Nucleus accumbens (tissue), 56 donors: ENCODE measurements around the gene TBC1D4.
"Not testable (repeated sequence)": the region's sequence is repeated elsewhere in the genome, so short reads cannot be mapped to it uniquely, and the experiment has no call there.

ENCODE experiments used
- DNase-seq, 56 donors: peaks; one replicate each; lab custom pipeline; 2025; lab: John Stamatoyannopoulos, UW

Gene TBC1D4

DNA sequence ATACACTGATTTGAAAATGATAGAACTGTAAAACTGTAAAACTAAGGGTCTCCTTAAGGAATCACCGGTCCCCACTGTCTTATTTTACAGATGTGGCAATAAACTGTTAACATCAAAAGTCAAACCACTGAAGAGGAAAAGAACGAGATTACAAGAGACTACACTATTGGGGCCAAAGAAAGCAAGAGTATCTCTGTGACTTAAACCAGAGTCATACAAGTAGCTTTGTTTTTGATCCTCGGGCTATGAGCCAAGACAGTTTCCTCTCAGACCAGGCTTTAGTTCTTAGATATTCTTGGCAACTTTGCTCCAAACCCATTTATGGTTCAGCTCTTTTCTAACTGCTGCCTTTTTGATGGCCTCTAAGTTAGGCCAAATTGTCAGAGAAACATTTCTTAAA, 113.8 kb downstream of the TBC1D4 start:
- DNase-seq: no peak

DNA sequence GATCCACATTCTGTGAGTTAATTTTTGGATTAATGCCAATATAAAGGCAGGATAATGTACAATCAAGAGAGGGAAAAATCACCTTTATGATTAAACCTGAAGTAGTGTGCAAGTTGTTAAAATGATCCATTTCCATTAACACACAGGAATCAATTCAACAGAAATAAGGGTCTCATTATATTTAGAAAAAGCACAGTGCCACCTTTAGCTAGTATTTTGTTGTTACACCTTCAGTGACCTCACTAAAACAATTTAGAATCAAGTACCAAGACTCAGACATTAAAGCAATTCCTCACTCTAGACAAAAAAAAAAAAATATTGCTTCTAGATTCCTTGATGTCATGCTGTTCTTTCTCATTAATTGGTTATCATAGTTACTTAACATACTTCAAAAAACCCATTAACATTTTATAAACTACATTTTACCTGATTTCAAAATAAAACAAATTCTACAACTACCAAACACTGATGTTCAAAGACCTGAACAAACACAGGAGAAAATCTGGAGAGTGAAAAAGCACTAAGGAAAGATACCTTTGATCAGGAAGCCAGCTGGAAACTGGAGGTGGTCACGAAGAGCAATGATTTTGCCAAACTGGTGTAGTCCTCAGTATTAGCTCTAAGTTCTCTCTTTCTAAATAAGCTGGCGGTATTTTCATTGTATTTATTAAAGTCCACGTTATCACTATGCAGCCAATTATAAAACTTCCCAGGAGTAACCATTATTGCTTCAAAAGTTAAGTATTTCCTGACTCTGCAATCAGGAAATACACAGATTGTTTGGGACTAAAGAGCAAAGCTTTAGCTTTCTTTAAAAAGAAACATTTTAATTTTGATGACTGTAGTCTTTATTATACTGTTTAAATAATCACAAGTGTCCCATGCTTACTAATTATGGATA, 115.3 kb downstream of the TBC1D4 start:
- DNase-seq: no peak

DNA sequence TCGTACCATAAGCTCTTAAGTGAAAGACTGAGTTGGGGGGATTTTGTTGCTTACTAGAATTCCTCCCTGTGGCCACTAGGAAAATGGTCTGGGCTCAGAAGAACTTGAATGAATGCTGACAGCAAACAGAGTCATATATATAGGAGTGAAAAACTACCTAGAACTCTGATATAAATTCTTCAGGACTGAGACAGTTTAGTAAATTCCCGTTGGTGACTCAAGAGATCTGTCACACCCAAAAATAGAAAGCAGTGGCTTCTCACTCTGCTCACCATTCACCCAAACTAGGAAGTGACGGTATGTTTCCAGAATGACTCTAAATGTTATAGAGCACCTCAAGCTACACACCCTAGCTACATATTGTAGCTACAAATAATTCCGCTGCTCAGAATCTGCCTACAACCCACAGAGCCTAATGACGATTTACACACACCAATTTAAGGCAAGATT, 116.2 kb downstream of the TBC1D4 start:
- no peak for DNase-seq

DNA sequence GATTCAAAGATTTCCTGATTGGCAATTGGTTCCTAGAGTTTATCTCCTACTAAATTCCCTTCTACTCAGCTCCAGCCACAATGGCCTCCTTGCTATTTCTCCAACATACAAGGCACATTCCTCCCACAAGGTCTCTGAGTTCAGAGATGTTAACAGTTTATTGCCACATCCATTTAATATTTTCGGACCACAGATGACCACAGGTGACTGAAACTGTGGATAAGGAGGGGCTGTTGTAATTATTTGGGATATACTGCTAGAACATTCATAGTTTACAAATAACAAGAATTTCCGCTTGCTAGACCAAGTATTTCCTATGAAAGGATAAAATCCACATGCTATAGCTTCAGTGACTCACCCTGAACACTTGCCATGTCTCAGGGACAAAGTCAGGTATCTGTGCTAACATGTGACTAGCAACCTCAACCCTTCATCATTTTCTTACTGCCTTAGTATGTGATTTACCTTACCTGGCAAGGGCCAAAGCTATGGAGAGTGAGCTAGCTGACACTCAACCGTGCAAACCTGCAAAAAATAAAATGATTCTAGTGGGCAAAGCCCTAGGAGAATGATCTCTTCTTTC, 117.7 kb downstream of the TBC1D4 start:
- no peak for DNase-seq

DNA sequence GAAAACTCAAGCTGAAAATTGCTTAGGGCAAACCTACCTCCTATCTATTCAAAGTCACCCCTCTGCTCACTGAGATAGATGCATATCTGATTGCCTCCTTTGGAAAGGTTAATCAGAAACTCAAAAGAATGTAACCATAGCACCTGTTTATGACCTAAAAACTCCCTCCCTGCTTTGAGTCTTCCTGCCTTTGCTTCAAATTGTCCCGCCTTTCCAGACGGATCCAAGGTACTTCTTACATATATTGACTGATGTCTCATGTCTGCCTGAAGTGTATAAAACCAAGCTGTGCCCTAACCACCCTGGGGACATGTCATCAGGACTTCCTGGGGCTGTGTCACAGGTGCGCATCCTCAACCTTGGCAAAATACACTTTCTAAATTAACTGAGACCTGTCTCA, 118.6 kb downstream of the TBC1D4 start:
- DNase-seq: no peak

DNA sequence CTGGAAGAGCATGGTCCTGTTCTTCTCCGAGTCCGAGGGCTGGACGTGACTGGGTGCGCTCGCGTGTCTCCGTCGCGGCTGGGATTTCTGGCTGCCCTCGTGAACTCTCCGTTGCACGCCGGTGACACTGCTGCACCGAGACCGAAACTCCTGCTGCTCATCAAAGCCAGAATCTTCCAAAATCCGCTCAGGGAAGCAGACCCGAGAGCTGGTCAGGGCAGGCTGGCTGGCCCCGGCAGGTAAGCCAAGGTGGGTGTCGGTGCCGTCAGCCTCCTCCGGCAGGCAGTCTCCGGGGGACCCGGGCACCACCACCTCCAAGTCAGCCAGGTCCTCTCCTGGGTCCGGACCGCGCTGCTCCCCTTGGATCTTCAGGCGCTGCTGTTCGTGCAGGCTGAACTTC, 119.9 kb downstream of the TBC1D4 start:
- no peak for DNase-seq

DNA sequence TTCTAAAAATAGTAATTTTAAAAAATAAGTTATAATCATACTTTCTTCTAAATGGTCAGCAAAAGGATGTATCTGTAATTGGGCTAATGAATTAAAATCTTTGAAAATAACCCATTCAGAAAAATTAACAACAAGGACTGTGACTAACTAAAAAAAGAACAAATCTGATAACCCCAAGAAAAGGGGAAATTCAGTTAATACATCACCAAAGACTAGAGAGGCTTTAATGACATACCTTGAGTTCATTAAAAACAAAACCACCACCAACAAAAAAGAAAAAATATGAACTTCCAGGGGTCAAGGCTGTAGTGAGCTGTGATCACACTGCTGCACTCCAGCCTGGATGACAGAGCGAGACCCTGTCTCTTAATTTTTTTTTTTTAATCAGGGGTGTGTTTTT, 121.8 kb downstream of the TBC1D4 start:
- no peak for DNase-seq

DNA sequence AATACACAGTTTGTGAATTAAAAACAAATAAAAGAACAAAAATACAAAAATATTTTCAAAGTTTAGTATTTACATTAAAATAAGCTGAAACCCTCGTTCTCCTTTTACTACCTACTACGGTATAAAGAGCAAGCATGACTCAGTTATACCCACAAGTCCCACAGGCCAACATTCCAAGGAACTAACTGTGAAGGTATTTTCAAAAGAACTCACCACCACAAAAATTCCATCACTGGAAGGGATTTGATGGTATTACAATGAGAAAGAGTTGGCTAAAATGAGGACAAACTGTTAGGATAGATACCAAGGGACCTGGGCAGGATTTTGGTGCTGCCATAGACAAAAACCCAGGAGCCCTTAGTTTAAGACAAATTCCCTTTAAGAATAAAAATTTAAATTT, 122.7 kb downstream of the TBC1D4 start:
- DNase-seq: no peak

DNA sequence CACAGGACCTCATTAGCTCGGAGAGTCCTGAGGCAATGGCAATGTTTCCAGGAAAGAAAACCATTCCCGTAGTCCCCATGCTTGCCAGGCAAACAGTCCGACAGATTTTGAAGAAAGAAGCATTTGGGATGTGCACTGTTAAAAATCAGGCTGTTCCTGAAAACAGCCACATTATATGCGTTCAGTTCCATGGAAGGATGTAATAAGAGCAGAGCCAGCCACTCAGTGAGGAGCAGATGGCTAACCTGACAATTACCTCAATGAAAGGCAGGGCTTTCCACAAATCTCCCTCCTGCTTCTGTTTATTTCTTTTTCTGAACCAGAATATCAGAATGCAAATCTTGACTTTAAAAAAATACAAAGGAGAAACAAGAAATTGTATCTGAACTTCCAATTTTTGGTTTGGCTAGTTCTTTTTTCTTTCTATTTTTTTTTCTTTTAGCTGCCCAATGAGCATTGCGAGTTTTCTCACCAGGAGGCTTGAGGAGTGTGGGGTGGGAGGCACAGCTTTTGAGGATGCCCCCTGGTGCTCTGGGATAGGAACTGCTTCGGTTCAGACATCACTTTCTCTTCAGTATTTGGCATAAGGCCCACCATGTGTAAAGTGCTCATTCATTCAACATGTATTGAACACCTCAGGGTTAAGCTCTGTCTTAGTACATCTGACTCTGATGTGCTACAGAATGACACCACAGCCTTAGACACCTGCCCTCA, 124.2 kb downstream of the TBC1D4 start:
- peak in 1 of 56 donors; percentile 6 for DNase-seq

DNA sequence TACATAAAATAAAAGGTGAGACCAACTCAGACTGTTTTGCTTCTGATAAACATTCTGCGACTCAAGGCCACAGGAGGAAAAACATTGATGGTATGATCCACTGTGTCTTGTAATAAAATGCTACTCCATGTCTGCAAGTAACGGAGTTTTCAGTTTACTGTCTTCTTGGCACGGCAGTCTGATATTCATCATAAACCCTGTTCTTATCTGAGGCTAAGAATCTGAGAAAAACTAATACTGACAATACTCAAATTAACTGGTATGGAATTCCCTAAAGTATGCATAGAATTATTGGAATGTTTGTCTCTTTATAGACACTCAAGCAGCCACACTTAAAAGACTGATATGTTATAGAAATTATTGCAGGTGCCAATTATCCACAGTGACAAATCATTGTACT, 125.5 kb downstream of the TBC1D4 start:
- no peak for DNase-seq

DNA sequence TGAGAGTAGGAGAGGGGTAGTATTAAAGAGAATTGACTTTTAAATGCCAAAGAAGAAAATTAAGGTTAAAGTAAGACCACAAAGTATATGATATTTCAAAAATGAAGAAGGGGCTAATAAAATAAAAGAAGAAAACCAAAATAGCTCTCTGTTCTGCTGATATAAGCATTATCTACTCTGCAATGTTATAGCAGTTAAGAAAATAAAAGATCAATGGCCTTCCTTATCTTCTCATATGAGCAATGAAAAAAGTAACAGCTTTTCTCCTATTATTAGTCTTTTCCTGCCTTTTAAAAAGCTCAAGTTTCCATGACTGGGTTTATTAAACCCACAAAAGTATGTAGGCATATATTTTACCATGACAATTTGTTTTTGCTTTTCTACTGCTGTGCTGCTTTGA, 126.4 kb downstream of the TBC1D4 start:
- no peak for DNase-seq

DNA sequence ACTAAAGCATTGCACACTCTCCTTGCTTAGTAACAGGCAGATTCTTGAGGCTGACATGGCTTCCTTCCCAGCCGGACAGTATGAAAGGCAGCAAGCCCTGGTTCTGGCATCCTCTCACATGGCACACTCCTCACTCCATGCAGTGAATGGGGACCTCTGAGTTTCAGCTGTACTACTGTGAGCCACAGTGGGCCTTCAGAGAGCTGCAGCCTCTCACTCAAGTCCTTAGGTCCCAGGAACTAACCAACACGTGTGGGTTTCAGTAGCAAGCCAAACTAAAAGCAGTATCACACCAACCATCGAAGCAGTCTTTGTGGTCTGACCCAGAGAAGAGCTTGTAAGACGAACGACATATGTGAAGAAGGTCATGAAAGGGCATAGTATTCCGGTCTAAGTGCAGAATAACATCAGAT, 128.2 kb downstream of the TBC1D4 start:
- no peak for DNase-seq

DNA sequence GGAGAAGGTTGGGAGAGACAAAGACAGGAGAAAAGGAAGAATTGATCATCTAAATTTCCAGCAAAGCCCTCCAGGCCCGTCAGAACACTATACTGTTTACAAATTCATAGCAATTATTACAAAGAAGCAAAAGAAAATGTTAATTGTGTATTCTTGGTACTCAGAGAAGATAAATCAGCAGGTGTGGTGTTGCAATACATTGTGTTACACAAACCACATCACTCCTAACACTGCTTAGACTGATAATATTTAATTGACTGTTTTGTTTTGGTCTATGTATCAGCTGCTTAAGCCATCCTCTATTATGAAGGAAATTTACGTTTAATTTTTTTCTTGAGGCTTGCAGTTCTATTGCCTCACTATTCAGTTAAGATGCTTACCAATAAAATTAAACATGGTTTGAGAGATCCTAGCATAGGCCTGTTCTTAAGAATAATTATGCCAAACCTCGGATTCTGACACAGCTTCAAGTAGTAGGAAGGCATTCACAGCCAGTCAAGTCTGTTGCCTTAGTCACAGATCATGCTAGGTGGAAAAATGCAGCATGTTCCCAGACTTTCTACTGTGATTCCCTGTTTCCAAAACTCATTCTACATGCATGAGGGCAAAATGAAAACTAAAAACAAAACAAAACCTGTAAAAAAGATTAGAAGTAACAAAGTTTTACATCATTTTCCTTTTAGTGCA, 129.2 kb downstream of the TBC1D4 start:
- no peak for DNase-seq

DNA sequence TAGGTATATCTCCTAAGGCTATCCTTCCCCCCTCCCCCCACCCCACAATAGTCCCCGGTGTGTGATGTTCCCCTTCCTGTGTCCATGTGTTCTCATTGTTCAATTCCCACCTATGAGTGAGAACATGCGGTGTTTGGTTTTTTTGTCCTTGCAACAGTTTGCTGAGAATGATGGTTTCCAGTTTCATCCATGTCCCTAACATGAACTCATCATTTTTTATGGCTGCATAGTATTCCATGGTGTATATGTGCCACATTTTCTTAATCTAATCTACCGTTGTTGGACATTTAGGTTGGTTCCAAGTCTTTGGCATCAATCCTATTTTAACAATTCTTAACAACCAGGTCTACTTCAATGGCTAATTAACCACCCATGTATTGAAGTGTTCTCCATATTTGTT, 130.4 kb downstream of the TBC1D4 start:
- DNase-seq: not testable (repeated sequence)

DNA sequence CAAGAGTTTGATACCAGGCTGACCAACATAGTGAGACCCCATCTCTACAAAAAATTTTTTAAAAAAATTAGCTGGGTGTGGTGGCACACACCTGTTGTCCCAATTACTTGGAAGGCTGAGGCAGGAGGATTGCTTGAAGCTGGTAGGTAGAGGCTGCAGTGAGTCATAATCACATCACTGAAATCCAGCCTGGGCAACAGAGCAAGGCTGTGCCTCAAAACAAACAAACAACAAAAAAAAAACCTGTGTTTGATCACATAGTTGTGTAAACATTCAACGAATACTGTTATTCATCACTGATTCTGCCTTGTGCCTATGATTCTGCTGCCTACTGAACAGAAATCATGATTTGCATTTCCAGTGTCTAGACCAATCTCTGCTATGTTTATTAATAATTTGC, 134.0 kb downstream of the TBC1D4 start:
- DNase-seq: no peak

DNA sequence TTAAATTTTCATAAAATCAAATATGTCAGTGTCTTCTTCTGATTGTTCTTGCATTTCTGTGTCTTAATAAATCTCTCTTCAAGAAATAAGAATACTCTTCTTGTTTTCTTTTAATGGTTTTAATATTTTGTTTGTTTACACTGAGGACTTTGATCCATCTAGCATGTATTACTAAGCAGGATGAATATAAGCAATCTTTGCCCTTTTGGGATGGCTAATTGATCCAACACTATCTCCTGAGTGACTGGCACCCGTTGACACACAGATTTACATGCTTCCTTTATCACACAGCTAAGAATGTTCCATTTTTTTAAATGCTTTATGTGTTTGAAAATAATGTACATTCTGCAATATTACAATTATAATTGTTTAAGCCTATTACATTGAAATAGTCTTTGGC, 134.5 kb downstream of the TBC1D4 start:
- DNase-seq: no peak

DNA sequence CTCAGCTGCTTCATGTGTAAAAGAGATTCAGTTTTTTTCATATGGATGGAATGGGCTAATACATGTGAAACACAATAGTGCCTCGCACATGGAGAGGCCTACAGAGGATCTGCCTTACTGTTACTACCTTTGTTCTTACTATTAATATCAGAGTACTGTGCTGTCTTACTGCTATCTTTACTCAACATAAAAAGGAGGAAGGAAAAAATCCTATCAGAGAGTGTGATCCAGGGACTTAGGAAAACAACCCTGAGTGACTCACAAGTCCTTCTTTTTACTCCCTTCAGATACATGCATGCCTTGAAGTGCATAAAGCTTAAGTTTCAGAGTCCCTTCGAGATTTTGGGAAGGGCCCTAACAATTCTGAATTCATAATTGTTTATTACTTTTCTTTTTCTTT, 136.8 kb downstream of the TBC1D4 start:
- no peak for DNase-seq

DNA sequence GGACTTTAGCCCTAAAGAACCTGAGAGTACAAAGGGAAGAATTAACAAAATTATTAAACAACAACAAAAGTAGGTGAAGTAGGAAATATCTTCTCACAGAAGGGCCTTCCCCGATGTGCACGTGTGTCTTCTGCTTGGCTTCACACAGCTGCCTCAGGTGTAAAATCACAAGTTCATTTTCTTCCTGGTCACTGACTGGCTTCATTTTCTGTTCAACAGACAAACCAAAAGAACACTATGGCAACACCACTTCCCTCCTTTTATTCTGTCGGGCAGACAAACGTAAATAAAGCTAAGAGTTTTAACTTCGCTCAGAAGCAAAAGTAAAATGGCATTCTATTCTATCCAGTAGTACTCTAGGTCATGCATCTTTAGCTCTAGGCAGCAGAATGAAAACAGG, 140.9 kb downstream of the TBC1D4 start:
- no peak for DNase-seq

DNA sequence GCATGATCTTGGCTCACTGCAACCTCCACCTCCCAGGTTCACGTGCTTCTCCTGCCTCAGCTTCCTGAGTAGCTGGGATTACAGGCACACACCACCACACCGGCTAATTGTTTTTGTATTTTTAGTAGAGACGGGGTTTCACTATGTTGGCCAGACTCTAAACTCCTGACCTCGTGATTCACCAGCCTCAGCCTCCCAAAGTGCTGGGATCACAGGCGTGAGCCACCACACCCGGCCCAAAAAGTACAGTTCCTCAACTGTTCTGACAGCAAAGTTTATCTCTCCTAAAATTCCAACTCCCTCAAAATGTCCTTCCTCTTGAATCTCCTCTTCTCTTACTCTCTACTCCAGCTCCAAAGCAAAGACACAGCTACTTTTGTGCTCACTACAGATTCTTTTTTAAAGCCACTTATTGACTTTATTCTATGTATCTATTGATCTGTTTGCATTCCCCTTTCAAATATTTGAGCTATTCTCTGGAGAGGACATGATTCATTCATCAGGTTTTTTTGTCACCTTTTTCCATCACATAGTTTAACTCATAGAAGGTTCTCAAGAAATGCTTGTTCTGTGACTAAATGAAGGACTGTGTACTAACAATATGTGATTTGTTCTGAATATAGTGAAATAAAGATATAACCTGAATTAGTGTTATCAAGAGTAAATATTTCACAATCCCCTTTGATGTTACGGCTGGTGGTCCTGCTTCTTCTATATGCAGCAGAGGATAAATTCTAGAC, 142.2 kb downstream of the TBC1D4 start:
- no peak for DNase-seq
